K562 (cell line): ENCODE measurements around the gene EEF1A2. TPM values are rescaled to one million over a fixed set of nuclear protein-coding genes. Genes with fewer than 3 reads are reported as not detected.
A peak's percentile ranks its signal among the peaks of the same experiment; 100 is the strongest.

Source experiments
- FOS ChIP-seq: IDR thresholded peaks from 3 replicates; pipeline ENCODE4 v1.6.1; 2011; ENCODE audit not compliant: insufficient read length; ENCODE audit errors: extremely low read depth
- FOXA1 ChIP-seq: fragments of 450-650 bp; IDR thresholded peaks from 2 replicates; pipeline ENCODE4 v1.6.1; 2016; ENCODE audit warnings: mild to moderate bottlenecking, borderline replicate concordance
- HNRNPLL ChIP-seq: fragments of 200-400 bp; formaldehyde crosslinking; IDR thresholded peaks from 2 replicates; pipeline ENCODE4 v1.6.1; 2017; ENCODE audit warnings: low read length, low read depth, mild to moderate bottlenecking; ENCODE audit not compliant: poor library complexity, severe bottlenecking
- JUNB ChIP-seq: fragments of 450-650 bp; formaldehyde crosslinking; conservative IDR thresholded peaks from 2 replicates; pipeline ENCODE4 v1.4.0; 2020; ENCODE audit warnings: mild to moderate bottlenecking
- NBN ChIP-seq: fragments of 450-650 bp; IDR thresholded peaks from 2 replicates; pipeline ENCODE4 v1.6.1; 2016; ENCODE audit warnings: low read depth, mild to moderate bottlenecking
- POLR2H ChIP-seq: IDR thresholded peaks from 2 replicates; pipeline ENCODE4 v1.6.1; 2016; ENCODE audit warnings: missing genetic modification characterization, low read depth, mild to moderate bottlenecking, control low read depth, missing compliant biosample characterization, moderate library complexity
- RUNX1 ChIP-seq: sonication (generic); IDR thresholded peaks from 2 replicates; pipeline ENCODE4 v1.6.1; 2016; ENCODE audit warnings: antibody characterized with exemption, low read depth
- SLC30A9 ChIP-seq: fragments of 250-450 bp; sonication (Bioruptor Pico); IDR thresholded peaks from 2 replicates; pipeline ENCODE4 v1.8.0; 2022; ENCODE audit warnings: mild to moderate bottlenecking, moderate library complexity
- ZNF583 ChIP-seq: fragments of 250-450 bp; sonication (Bioruptor Pico); IDR thresholded peaks from 2 replicates; pipeline ENCODE4 v1.4.0; 2020
- polyA plus RNA-seq, 8 experiments: library from polyadenylated mRNA; depleted of rRNA in 4 of 8; stranded (reverse) in 5 of 8; unstranded in 3 of 8; fragments of >200 nt; fragmentation: Nextera tagmentation in 2 of 8; fragmentation: Illumina TruSeq in 1 of 8; extraction: Ambion mirVana in 2 of 8; extraction: Trizol in 1 of 8; gene quantifications; 2 replicates each; pipeline versions ENCODE4 v1.2.1 to v1.2.3, GENCODE V29; 2011 to 2014; ENCODE audit warnings: inconsistent platforms in 1 of 8, missing spikeins in 1 of 8
- total RNA-seq, 7 experiments: library from RNA; depleted of rRNA in 6 of 7; stranded (reverse); fragments of >200 nt in 6 of 7; fragmentation: Illumina TruSeq in 2 of 7; extraction: Trizol in 2 of 7; gene quantifications; 2 replicates each; pipeline versions ENCODE4 v1.2.1 to v1.2.3, GENCODE V29; 2011 to 2021; ENCODE audit warnings: low replicate concordance in 1 of 7
- TF ChIP-seq, protein P1 (sequence below): sonication (generic); formaldehyde crosslinking; IDR thresholded peaks from 2 replicates; pipeline ENCODE4 v1.8.1; 2022; ENCODE audit warnings: missing genetic modification reagents
- TF ChIP-seq, protein P2 (sequence below): sonication (generic); formaldehyde crosslinking; IDR thresholded peaks from 2 replicates; pipeline ENCODE4 v1.8.0; 2022; ENCODE audit warnings: missing genetic modification reagents, mild to moderate bottlenecking, moderate library complexity, borderline replicate concordance
- TF ChIP-seq, protein P3 (sequence below), 2 experiments: IDR thresholded peaks; 2 replicates each; pipeline ENCODE4 v1.6.1; 2011; ENCODE audit warnings: borderline replicate concordance in 1 of 2, control low read depth in 1 of 2, low read depth in 1 of 2, low read length in 1 of 2, mild to moderate bottlenecking in 1 of 2, mixed read lengths in 1 of 2, moderate library complexity in 1 of 2; ENCODE audit not compliant: insufficient read depth in 1 of 2, insufficient read length in 1 of 2, poor library complexity in 1 of 2, severe bottlenecking in 1 of 2; ENCODE audit errors: extremely low read depth in 1 of 2
- TF ChIP-seq, protein P4 (sequence below): fragments of 450-650 bp; IDR thresholded peaks from 2 replicates; pipeline ENCODE4 v1.6.1; 2018; ENCODE audit not compliant: partially characterized antibody
- TF ChIP-seq, protein P5 (sequence below), 2 experiments: fragments of 150-350 bp in 1 of 2; IDR thresholded peaks; 2 replicates each; pipeline ENCODE4 v1.6.1; 2012 to 2016; ENCODE audit warnings: low read depth in 2 of 2, low read length in 2 of 2, mild to moderate bottlenecking in 1 of 2, moderate library complexity in 1 of 2
- TF ChIP-seq, protein P6 (sequence below): sonication (generic); formaldehyde crosslinking; IDR thresholded peaks from 2 replicates; pipeline ENCODE4 v1.8.0; 2022; ENCODE audit warnings: mild to moderate bottlenecking, missing genetic modification reagents

Gene EEF1A2
- total and polyA plus RNA-seq, 9 of the 15 experiments (the other 6 are each of a cell fraction or from before 2014, with no cell fraction given) = 0.04 to 29.6 (median 11.5) TPM

DNA sequence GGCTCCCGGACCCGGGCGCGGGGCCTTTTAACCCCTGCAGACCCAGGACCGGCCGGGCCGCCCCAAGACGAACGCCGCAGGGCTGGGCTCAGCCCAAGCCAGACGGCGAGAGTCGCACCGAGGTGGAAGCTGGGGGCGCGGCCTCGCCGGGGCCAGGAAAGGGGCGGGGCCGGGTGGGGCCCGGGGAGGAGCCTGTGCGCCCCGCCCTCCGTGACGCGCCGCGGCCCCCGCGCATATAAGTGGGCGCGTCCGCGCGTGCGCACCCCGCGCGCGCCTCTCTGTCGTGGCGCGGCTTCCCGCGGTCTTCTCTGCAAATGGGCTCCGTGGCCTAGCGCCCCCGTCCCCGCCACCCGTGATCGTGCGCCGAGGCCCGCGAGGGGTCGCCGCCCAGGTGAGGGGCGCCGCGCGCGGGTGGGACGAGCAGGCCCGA lies 21.6 kb upstream of the EEF1A2 start, which contains the start of gene PPDPF (continued):
- TF ChIP-seq, protein P1, sequence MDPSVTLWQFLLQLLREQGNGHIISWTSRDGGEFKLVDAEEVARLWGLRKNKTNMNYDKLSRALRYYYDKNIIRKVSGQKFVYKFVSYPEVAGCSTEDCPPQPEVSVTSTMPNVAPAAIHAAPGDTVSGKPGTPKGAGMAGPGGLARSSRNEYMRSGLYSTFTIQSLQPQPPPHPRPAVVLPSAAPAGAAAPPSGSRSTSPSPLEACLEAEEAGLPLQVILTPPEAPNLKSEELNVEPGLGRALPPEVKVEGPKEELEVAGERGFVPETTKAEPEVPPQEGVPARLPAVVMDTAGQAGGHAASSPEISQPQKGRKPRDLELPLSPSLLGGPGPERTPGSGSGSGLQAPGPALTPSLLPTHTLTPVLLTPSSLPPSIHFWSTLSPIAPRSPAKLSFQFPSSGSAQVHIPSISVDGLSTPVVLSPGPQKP (CRISPR knock-in tag) = no peak
- TF ChIP-seq, protein P2, sequence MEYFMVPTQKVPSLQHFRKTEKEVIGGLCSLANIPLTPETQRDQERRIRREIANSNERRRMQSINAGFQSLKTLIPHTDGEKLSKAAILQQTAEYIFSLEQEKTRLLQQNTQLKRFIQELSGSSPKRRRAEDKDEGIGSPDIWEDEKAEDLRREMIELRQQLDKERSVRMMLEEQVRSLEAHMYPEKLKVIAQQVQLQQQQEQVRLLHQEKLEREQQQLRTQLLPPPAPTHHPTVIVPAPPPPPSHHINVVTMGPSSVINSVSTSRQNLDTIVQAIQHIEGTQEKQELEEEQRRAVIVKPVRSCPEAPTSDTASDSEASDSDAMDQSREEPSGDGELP (CRISPR knock-in tag) = no peak
- TF ChIP-seq, protein P3, sequence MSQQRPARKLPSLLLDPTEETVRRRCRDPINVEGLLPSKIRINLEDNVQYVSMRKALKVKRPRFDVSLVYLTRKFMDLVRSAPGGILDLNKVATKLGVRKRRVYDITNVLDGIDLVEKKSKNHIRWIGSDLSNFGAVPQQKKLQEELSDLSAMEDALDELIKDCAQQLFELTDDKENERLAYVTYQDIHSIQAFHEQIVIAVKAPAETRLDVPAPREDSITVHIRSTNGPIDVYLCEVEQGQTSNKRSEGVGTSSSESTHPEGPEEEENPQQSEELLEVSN (IDR thresholded peaks at IDR 0.05; ENCODE audit: borderline replicate concordance in 1 of 2, extremely low read depth in 1 of 2, insufficient read depth in 1 of 2, insufficient read length in 1 of 2, low read depth in 1 of 2, low read length in 1 of 2, poor library complexity in 1 of 2, severe bottlenecking in 1 of 2) = peak in 1 of 2 experiments; percentile 29
- TF ChIP-seq, protein P4, sequence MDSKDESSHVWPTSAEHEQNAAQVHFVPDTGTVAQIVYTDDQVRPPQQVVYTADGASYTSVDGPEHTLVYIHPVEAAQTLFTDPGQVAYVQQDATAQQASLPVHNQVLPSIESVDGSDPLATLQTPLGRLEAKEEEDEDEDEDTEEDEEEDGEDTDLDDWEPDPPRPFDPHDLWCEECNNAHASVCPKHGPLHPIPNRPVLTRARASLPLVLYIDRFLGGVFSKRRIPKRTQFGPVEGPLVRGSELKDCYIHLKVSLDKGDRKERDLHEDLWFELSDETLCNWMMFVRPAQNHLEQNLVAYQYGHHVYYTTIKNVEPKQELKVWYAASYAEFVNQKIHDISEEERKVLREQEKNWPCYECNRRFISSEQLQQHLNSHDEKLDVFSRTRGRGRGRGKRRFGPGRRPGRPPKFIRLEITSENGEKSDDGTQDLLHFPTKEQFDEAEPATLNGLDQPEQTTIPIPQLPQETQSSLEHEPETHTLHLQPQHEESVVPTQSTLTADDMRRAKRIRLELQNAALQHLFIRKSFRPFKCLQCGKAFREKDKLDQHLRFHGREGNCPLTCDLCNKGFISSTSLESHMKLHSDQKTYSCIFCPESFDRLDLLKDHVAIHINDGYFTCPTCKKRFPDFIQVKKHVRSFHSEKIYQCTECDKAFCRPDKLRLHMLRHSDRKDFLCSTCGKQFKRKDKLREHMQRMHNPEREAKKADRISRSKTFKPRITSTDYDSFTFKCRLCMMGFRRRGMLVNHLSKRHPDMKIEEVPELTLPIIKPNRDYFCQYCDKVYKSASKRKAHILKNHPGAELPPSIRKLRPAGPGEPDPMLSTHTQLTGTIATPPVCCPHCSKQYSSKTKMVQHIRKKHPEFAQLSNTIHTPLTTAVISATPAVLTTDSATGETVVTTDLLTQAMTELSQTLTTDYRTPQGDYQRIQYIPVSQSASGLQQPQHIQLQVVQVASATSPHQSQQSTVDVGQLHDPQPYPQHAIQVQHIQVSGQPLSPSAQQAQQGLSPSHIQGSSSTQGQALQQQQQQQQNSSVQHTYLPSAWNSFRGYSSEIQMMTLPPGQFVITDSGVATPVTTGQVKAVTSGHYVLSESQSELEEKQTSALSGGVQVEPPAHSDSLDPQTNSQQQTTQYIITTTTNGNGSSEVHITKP = peak; percentile 73
- TF ChIP-seq FOXA1 (no peak), NBN (no peak), RUNX1 (no peak), POLR2H (peak; percentile 93), ZNF583 (no peak), FOS (no peak), JUNB (CRISPR knock-in tag) (no peak), HNRNPLL (no peak), SLC30A9 (no peak)
- TF ChIP-seq, protein P5, sequence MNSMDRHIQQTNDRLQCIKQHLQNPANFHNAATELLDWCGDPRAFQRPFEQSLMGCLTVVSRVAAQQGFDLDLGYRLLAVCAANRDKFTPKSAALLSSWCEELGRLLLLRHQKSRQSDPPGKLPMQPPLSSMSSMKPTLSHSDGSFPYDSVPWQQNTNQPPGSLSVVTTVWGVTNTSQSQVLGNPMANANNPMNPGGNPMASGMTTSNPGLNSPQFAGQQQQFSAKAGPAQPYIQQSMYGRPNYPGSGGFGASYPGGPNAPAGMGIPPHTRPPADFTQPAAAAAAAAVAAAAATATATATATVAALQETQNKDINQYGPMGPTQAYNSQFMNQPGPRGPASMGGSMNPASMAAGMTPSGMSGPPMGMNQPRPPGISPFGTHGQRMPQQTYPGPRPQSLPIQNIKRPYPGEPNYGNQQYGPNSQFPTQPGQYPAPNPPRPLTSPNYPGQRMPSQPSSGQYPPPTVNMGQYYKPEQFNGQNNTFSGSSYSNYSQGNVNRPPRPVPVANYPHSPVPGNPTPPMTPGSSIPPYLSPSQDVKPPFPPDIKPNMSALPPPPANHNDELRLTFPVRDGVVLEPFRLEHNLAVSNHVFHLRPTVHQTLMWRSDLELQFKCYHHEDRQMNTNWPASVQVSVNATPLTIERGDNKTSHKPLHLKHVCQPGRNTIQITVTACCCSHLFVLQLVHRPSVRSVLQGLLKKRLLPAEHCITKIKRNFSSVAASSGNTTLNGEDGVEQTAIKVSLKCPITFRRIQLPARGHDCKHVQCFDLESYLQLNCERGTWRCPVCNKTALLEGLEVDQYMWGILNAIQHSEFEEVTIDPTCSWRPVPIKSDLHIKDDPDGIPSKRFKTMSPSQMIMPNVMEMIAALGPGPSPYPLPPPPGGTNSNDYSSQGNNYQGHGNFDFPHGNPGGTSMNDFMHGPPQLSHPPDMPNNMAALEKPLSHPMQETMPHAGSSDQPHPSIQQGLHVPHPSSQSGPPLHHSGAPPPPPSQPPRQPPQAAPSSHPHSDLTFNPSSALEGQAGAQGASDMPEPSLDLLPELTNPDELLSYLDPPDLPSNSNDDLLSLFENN (IDR thresholded peaks at IDR 0.05; ENCODE audit: low read depth in 2 of 2, low read length in 2 of 2) = peak in 1 of 2 experiments; percentile 52; a peak in 1 of 4 replicates
- TF ChIP-seq, protein P6, sequence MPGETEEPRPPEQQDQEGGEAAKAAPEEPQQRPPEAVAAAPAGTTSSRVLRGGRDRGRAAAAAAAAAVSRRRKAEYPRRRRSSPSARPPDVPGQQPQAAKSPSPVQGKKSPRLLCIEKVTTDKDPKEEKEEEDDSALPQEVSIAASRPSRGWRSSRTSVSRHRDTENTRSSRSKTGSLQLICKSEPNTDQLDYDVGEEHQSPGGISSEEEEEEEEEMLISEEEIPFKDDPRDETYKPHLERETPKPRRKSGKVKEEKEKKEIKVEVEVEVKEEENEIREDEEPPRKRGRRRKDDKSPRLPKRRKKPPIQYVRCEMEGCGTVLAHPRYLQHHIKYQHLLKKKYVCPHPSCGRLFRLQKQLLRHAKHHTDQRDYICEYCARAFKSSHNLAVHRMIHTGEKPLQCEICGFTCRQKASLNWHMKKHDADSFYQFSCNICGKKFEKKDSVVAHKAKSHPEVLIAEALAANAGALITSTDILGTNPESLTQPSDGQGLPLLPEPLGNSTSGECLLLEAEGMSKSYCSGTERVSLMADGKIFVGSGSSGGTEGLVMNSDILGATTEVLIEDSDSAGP = no peak
